OCI-LY3 (cell line): ENCODE data around the gene GATA3.

ENCODE experiments used
- CTCF ChIP-seq: fragments of 200-600, 300-600 bp; sonication (generic); IDR thresholded peaks from 2 replicates; pipeline ENCODE4 v1.5.1; 2014; ENCODE audit warnings: antibody characterized with exemption, low read length, low read depth
- EZH2phosphoT487 ChIP-seq: fragments of 200-600 bp; shearing (Covaris generic); IDR thresholded peaks from 2 replicates; pipeline ENCODE4 v1.6.1; 2018; ENCODE audit warnings: antibody characterized with exemption, mixed run types, low read depth

GRCh38 chr10:8105932-8106331 lies 51.4 kb downstream of the GATA3 start:
- TF ChIP-seq CTCF (no peak), EZH2phosphoT487 (no peak)
